Stimulated activated CD8-positive, alpha-beta memory T cell treated with anti-CD3 and anti-CD28 coated beads, Interleukin-12 subunit alpha, Interleukin-12 subunit beta, amount 100 ng/mL, for 24 hours (primary cell): ENCODE measurements around the gene BAIAP2L1.
"Not testable (repeated sequence)": the region's sequence is repeated elsewhere in the genome, so short reads cannot be mapped to it uniquely, and the experiment has no call there.

Experiments used
- DNase-seq: peaks from one replicate; pipeline ENCODE4 v3.0.0-alpha.2; 2020; ENCODE audit errors: extremely low read depth

BAIAP2L1 gene

GRCh38 chr7:98399462-98399861, 1.4 kb downstream of the BAIAP2L1 start:
- DNase-seq = no peak

- no peak for DNase-seq
Measured at GRCh38 chr7:98398567-98399372, 2.1 kb downstream of the BAIAP2L1 start.

DNA sequence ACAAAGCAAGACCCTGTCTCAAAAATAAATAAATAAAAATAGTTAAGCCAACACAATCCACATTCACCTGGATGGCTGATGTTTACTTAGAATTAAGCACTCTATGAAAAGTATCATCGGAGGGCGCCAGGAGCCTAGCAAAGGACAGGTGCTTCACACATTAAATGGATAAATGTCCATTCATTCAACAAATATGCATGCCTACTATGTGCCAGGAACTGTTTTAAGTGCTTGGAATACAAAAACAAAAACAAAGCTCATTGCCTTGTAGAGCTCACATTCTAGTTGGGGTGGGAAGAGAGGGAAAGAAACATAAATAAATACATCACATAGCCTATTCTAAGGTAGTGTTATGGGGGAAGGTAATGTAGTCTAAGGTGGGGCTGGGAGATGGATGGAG, 4.1 kb downstream of the BAIAP2L1 start:
- no peak for DNase-seq

DNA sequence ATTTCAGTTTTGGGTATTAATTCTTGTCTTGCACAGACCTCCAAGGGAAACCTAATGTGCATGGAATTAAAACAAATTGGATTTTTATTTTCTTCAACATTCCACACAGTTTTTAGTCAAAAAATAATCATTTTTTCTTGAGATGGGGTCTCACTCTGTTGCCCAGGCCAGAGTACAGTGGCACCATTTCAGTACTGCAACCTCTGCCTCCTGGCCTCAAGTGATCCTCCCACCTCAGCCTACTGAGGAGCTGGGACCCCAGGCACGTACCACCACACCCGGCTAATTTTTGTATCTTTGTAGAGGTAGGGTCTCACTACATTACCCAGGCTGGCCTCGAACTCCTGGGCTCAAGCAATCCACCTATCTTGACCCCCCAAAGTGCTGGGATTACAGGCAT, 4.9 kb downstream of the BAIAP2L1 start:
- no peak for DNase-seq

DNA sequence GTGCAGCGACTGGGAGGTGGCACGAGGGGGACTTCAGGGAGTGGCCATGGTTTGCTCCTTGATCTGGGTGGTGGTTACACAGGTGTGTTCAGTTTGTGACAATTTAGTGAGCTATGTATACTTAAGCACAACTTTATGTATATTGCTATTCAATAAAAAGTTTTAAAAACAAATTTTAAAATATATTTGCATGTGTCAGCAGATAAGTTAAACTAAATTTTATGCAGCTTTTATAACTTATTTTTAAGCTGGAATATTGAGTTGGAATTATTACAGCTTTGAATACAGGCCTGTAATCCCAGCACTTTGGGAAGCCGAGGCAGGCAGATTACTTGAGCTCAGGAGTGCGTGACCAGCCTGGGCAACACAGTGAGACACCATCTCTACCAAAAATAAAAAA, 5.4 kb downstream of the BAIAP2L1 start:
- no peak for DNase-seq

GRCh38 chr7:98394377-98394836, 6.5 kb downstream of the BAIAP2L1 start:
- no peak for DNase-seq

DNA sequence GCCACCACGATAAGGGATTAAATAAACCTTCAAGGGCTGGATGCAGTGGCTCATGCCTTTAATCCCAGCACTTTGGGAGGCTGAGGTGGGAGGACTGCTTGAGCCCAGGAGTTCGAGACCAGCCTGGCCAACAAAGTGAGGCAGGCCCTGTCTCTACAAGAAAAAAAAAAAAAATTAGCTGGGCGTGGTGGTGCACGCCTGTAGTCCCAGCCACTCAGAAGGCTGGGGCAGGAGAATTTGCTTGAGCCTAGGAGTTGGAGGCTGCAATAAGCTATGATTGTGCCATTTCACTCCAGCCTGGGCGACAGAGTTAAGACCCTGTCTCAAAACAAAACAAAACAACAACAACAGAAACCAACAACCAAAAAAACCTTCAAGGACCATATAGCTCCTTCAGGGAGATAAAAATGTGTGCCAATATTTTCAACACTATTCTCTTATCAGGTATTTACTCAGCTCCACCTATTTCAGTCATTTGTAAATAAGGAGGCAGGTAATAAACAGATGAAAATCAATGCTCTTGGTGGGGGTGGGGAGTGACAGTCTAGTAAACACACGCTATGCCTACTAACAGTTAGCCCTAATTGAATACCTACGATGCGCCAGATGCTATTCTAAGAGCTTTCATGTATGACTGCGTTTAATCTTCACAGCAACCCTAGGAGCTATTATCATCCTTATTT, 13.2 kb downstream of the BAIAP2L1 start:
- no peak for DNase-seq

DNA sequence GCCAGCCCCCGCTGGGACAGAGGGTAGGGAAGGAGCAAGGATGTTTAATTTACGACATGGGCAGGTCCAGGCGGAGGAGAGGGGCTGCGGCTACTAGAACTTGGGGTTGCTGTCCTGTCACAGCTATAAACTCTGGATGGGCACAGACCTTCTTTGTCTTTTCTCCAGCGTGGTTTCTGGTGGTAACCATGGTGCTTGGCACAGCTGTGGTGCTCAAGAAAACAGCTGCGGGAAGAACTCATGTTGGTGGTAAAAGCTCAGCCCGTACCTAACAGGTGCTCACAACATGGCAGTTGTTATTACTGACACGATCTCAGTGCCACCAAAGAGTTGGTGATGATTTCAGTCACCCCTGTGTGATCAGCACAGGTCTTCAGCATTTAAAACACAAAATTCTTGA, 13.8 kb downstream of the BAIAP2L1 start:
- no peak for DNase-seq

- DNase-seq = not testable (repeated sequence)
Measured at GRCh38 chr7:98385532-98385931, 15.4 kb downstream of the BAIAP2L1 start.

- no peak for DNase-seq
Measured at GRCh38 chr7:98378210-98378819, 22.6 kb downstream of the BAIAP2L1 start.

DNA sequence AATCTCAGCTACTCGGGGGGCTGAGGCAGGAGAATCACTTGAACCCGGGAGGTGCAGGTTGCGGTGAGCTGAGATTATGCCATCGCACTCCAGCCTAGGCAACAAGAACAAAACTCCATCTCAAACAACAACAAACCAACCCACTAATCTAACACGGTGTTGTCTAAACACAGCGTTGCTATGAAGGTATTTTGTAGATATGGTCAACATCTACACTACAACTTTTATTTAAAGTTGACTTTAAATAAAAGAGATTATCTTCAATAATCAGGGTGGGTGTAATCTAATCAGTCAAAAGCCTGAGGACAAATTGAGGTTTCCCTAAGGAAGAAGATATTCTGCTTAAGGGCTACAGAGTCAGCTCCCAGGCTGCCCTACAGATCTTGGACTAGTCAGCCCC, 24.2 kb downstream of the BAIAP2L1 start:
- DNase-seq = no peak

DNA sequence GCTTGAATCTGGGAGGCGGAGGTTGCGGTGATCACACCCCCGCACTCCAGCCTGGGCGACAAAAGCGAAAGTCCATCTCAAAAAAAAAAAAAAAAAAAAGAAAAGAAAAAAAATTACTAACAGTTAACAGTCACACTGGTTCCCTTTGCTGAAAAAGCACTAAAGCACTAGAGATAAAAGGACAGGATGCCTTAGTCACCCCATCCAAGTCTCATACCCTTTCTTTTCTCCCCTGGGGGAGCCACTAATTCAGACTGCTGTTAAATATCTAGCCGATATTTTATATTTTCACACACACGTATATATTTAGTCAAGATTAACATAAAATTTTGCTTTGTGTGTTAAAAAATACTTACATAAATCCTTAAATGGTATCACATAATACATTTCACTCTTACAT, 25.2 kb downstream of the BAIAP2L1 start:
- no peak for DNase-seq

DNA sequence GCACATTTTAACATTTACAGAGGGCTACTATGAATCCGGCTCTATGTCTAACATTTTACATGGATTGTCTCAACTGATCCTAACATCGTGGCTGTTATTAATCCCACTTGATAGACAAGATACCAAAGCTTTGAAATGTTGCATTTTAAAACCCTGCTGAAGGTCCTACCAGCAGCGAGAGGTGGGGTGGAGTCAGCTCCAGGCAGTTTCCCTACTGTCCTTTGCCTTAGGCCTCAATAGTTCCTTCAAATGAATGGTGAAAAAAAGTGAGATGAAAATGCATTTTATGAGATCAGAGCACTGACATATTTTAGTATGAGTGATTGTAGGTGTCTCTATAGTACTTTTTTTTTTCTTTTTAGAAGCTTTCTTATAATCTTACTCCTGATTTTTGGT, 26.6 kb downstream of the BAIAP2L1 start:
- no peak for DNase-seq

DNA sequence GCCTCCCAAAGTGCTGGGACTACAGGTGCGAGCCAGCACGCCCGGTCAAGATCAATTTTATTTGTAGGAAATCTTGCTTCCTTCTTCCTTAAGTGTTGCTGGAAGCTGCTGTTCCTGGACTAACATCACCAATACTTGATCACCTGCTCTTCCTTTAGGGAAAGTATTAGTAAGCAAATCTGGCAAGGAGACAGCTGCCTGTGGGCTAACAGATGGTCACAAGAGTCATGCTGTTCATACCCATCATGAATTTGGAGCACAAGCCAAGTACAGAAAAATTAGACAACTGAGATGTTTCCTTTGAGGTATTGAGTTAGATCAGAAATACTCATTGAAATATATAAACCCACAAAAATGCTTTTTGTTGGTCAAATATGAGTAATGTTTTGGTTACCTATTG, 27.9 kb downstream of the BAIAP2L1 start:
- no peak for DNase-seq

GRCh38 chr7:98369726-98370125, 31.2 kb downstream of the BAIAP2L1 start:
- DNase-seq = no peak

DNA sequence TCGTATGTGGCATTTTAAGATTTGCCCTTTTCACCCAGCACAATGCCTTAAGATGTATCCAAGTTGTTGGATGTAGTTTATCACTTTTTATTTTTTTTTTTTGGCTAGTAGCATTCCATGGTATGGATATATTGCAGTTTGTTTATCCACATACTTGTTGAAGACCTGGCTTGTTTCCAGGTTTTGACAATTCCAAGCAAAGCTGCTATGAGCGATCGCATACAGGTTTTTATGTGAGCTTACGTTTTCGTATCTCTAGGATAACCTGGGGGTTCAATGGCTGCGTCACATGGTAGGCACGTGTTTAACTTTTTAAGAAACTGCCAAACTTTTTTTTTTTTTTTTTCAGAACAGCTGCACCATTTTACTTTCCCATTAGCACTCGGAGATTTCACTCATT, 32.2 kb downstream of the BAIAP2L1 start:
- no peak for DNase-seq

- DNase-seq = no peak
Measured at GRCh38 chr7:98366562-98366938, 34.3 kb downstream of the BAIAP2L1 start.

GRCh38 chr7:98365863-98366561, 34.9 kb downstream of the BAIAP2L1 start:
- no peak for DNase-seq

DNA sequence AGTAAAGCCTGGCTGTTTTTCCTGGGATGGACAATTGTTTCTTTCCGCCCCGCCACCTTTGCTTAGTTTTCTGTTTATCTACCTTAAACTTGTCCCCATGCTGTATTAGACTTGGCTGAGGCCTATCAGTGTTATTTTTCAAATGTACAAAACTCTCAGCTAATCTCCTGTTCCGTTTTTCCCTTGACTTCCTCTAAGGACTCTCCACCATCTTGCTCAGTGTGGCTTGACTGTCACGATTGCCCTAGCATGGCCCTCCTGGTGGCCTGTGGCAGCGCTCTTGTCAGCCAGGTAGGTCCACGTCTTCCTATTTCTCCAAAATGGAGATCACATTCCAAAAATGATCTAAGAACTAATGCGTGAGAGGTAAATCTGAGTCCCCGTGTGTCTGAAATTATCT, 36.7 kb downstream of the BAIAP2L1 start:
- DNase-seq = no peak

DNA sequence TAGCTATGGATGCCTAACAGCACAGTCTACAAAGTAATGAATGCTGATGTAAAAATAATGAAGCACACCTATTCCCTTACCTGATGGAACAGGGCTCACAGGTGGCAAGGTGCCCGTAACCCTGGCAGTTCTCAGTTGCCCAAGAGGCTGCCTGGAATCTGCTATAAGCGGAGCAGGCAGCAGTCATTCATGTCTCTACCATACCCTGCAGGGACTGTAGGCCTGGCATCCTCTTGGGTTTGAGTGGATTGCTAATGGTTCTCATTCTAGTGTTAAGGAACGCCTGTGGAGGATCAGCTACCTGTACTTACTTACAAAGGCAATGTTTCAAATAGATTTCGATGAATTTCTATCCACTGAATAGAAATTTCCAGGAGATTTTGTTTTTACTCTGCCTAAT, 38.4 kb downstream of the BAIAP2L1 start:
- DNase-seq = no peak

- no peak for DNase-seq
Measured at GRCh38 chr7:98360221-98361130, 40.4 kb downstream of the BAIAP2L1 start.
